WERI-Rb-1 (cell line): ENCODE results near the gene NSDHL.

ENCODE experiments used
- DNase-seq: peaks from one replicate; pipeline ENCODE4 v3.0.0-alpha.2; 2020
- H3K27ac ChIP-seq: fragments of 250-450 bp; sonication (Bioruptor Pico); 2 replicates; pipeline ENCODE4 v1.5.1; 2020; ENCODE audit warnings: mild to moderate bottlenecking, moderate library complexity
- H3K27me3 ChIP-seq: fragments of 250-450 bp; sonication (Bioruptor Pico); 2 replicates; pipeline ENCODE4 v1.5.1; 2021; ENCODE audit warnings: mild to moderate bottlenecking, low read depth, moderate library complexity; ENCODE audit not compliant: insufficient read depth, severe bottlenecking
- H3K36me3 ChIP-seq: fragments of 250-450 bp; sonication (Bioruptor Pico); 2 replicates; pipeline ENCODE4 v1.5.1; 2020; ENCODE audit warnings: mild to moderate bottlenecking, moderate library complexity
- H3K4me3 ChIP-seq: 2 replicates; pipeline ENCODE4 v1.5.1; 2011; ENCODE audit warnings: low read depth, mild to moderate bottlenecking, control low read depth, low read length
- H3K9me3 ChIP-seq: fragments of 250-450 bp; sonication (Bioruptor Pico); 2 replicates; pipeline ENCODE4 v1.5.1; 2021; ENCODE audit warnings: mild to moderate bottlenecking, moderate library complexity; ENCODE audit not compliant: severe bottlenecking
- TF ChIP-seq, protein P1 (sequence below): IDR thresholded peaks from 2 replicates; pipeline ENCODE4 v1.5.1; 2011; ENCODE audit warnings: low read depth, mild to moderate bottlenecking, control low read depth, inconsistent platforms, low read length

Gene NSDHL

DNA sequence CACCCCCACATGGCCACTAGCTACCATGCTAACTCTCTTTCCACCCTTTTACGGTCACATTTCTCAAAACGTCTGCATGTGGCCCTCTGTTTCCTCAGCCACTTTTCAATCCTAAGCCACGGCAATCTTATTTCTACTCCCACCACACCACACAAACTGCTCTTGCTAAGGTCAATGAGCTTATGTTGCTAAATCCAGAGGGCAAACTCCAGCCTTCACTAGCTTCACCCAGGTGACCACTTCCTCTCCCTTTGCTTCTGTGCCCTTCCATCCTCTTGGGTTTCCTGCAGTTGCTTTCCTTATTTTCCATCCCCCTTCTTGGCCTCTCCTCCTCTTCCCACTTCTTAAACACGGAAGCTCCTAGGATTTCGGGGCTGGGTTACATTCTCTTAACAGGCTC is 16.8 kb upstream of the NSDHL start:
- DNase-seq, result no peak
- no peak overlapping the region for H3K27ac ChIP-seq
- H3K36me3 ChIP-seq, result no peaks in the 10 kb centered on the region
- no peaks in the 10 kb centered on the region for H3K27me3 ChIP-seq
- TF ChIP-seq, protein P1, sequence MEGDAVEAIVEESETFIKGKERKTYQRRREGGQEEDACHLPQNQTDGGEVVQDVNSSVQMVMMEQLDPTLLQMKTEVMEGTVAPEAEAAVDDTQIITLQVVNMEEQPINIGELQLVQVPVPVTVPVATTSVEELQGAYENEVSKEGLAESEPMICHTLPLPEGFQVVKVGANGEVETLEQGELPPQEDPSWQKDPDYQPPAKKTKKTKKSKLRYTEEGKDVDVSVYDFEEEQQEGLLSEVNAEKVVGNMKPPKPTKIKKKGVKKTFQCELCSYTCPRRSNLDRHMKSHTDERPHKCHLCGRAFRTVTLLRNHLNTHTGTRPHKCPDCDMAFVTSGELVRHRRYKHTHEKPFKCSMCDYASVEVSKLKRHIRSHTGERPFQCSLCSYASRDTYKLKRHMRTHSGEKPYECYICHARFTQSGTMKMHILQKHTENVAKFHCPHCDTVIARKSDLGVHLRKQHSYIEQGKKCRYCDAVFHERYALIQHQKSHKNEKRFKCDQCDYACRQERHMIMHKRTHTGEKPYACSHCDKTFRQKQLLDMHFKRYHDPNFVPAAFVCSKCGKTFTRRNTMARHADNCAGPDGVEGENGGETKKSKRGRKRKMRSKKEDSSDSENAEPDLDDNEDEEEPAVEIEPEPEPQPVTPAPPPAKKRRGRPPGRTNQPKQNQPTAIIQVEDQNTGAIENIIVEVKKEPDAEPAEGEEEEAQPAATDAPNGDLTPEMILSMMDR, result no peak
- no peak overlapping the region for H3K4me3 ChIP-seq
- H3K9me3 ChIP-seq, result no peaks in the 10 kb centered on the region

- no peak overlapping the region for H3K27ac ChIP-seq
- TF ChIP-seq, protein P1, result peak; percentile 60
- peak; percentile 53 for DNase-seq
- no peaks in the 10 kb centered on the region for H3K36me3 ChIP-seq
- peaks cover 9% of the 10 kb centered on the region for H3K27me3 ChIP-seq
- no peaks in the 10 kb centered on the region for H3K9me3 ChIP-seq
- H3K4me3 ChIP-seq, result no peak overlapping the region
Observed at GRCh38 chrX:152817078-152817764, 13.6 kb upstream of the NSDHL start.

- H3K27ac ChIP-seq, result no peak overlapping the region
- no peak overlapping the region for H3K4me3 ChIP-seq
- no peaks in the 10 kb centered on the region for H3K36me3 ChIP-seq
- H3K9me3 ChIP-seq, result no peaks in the 10 kb centered on the region
- TF ChIP-seq, protein P1, result no peak
- DNase-seq, result no peak
- H3K27me3 ChIP-seq, result peaks cover 16% of the 10 kb centered on the region
Observed at GRCh38 chrX:152818356-152818755, 12.5 kb upstream of the NSDHL start.

DNA sequence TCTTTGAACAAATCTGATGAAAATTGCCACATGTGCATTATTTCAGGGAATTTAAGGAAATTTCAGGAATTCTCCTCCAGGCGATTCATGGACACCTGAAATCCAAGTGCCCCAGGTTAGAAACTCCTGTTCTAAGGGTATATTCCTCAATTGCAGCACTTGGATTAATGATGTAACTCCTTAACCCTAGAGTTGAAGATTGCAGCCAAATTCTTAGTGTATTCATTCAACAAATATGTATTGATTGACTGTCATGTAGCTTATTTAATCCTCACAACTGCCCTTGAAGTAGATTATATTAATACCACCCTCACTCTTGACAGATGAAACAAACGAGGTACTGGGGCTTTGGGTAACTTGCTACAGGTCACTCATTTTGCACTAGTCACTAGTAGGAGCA is 11.6 kb upstream of the NSDHL start:
- Histone ChIP-seq H3K27ac (no peak overlapping the region), H3K27me3 (peaks cover 16% of the 10 kb centered on the region), H3K4me3 (no peak overlapping the region), H3K9me3 (no peaks in the 10 kb centered on the region), H3K36me3 (no peaks in the 10 kb centered on the region)
- DNase-seq, result no peak
- TF ChIP-seq, protein P1, result no peak

- Histone ChIP-seq H3K9me3 (no peaks in the 10 kb centered on the region), H3K4me3 (no peak overlapping the region), H3K36me3 (no peaks in the 10 kb centered on the region), H3K27ac (no peak overlapping the region), H3K27me3 (peaks cover 16% of the 10 kb centered on the region)
- TF ChIP-seq, protein P1, result no peak
- no peak for DNase-seq
Observed at GRCh38 chrX:152819732-152820131, 11.1 kb upstream of the NSDHL start.

DNA sequence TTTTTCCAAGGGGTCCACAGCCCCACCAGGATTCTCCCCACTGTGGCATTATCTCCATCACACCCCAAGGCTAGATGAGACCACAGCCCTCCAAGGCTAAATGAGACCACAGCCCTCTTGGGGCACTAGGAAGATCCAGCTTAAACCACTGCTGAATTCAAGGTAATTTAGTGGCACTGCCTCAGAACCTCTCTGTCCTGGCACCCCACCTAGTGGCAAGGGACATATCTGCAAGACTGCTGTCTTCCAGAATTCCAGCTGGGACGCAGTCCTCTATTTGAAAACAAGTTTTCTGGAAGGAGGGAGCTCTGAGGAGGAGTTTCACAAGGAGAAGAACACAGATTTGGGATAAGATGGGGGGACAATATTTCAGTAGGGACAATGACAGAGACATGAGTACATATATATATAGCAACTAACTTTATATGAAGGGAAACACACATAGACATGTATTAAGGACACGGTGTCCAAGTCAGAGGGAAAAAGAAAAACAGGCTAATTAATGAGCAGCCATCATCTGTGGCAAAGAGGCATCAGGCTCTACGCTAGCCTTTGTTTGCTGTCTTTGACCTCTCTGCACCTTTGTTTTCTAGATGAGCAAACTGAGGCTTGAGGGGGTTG is 9.6 kb upstream of the NSDHL start:
- TF ChIP-seq, protein P1, result peak; percentile 80
- Histone ChIP-seq H3K27me3 (peaks cover 21% of the 10 kb centered on the region), H3K9me3 (no peaks in the 10 kb centered on the region), H3K27ac (no peak overlapping the region), H3K4me3 (no peak overlapping the region), H3K36me3 (no peaks in the 10 kb centered on the region)
- peak; percentile 72 for DNase-seq
